OCI-LY1 (cell line): ENCODE results near the gene CABYR.

Experiments used
- H2AFZ ChIP-seq: fragments of 200-600 bp; sonication (generic), shearing (Covaris generic); 2 replicates; pipeline ENCODE4 v1.6.0; 2014; ENCODE audit warnings: antibody characterized with exemption, mild to moderate bottlenecking, low read length
- H3F3A ChIP-seq: fragments of 200-600 bp; sonication (generic), shearing (Covaris generic); 2 replicates; pipeline ENCODE4 v1.6.0; 2014; ENCODE audit warnings: mild to moderate bottlenecking, antibody characterized with exemption, low read length, moderate library complexity; ENCODE audit not compliant: insufficient read depth
- H3K27ac ChIP-seq: fragments of 200-600 bp; sonication (generic); 2 replicates; pipeline ENCODE4 v1.5.1; 2014; ENCODE audit warnings: low read length, mixed run types, mild to moderate bottlenecking, low read depth; ENCODE audit not compliant: poor library complexity, severe bottlenecking
- H3K27me3 ChIP-seq: fragments of 200-600 bp; sonication (generic); 2 replicates; pipeline ENCODE4 v1.6.0; 2014; ENCODE audit warnings: antibody characterized with exemption, mild to moderate bottlenecking, low read length, moderate library complexity; ENCODE audit not compliant: insufficient read depth
- H3K36me3 ChIP-seq: fragments of 200-600 bp; sonication (generic); 2 replicates; pipeline ENCODE4 v1.6.1; 2014; ENCODE audit warnings: mild to moderate bottlenecking, antibody characterized with exemption, low read length, moderate library complexity, mixed read lengths; ENCODE audit not compliant: insufficient read depth
- H3K4me1 ChIP-seq: fragments of 200-600 bp; sonication (generic); 2 replicates; pipeline ENCODE4 v1.5.1; 2014; ENCODE audit warnings: mild to moderate bottlenecking, low read length, moderate library complexity; ENCODE audit not compliant: insufficient read depth, severe bottlenecking
- H3K4me2 ChIP-seq: fragments of 200-600 bp; sonication (generic), shearing (Covaris generic); 2 replicates; pipeline ENCODE4 v1.6.1; 2014; ENCODE audit warnings: low read length
- H3K4me3 ChIP-seq: fragments of 200-600 bp; sonication (generic); 2 replicates; pipeline ENCODE4 v1.5.1; 2014; ENCODE audit warnings: low read length, low read depth, mild to moderate bottlenecking, mixed read lengths; ENCODE audit not compliant: poor library complexity, severe bottlenecking
- H3K79me2 ChIP-seq: fragments of 200-600 bp; shearing (Covaris generic); 2 replicates; pipeline ENCODE4 v1.6.1; 2016; ENCODE audit warnings: mixed run types, low read length, mixed read lengths; ENCODE audit not compliant: insufficient read depth
- H3K9ac ChIP-seq: fragments of 200-600 bp; sonication (generic), shearing (Covaris generic); 2 replicates; pipeline ENCODE4 v1.6.1; 2014; ENCODE audit warnings: mild to moderate bottlenecking, low read length, mixed read lengths
- H3K9me2 ChIP-seq: fragments of 200-600 bp; sonication (generic), shearing (Covaris generic); 2 replicates; pipeline ENCODE4 v1.6.1; 2014; ENCODE audit warnings: low read depth, mild to moderate bottlenecking, low read length, mixed read lengths
- H3K9me3 ChIP-seq: fragments of 200-600 bp; shearing (Covaris generic); 2 replicates; pipeline ENCODE4 v1.6.1; 2014; ENCODE audit warnings: low read length, mixed read lengths
- H4K20me1 ChIP-seq: fragments of 200-600 bp; sonication (generic), shearing (Covaris generic); 2 replicates; pipeline ENCODE4 v1.6.0; 2016; ENCODE audit warnings: mild to moderate bottlenecking, low read length; ENCODE audit not compliant: insufficient read depth
- CTCF ChIP-seq: fragments of 200-600 bp; sonication (generic), shearing (Covaris generic); IDR thresholded peaks from 2 replicates; pipeline ENCODE4 v1.5.1; 2017; ENCODE audit warnings: mild to moderate bottlenecking, antibody characterized with exemption, low read length, moderate library complexity, mixed read lengths
- EZH2 ChIP-seq: fragments of 200-600 bp; sonication (generic), shearing (Covaris generic); IDR thresholded peaks from 2 replicates; pipeline ENCODE4 v1.8.0; 2017; ENCODE audit warnings: borderline replicate concordance, mixed run types, mild to moderate bottlenecking, antibody characterized with exemption, low read length, moderate library complexity, mixed read lengths

Gene CABYR

DNA sequence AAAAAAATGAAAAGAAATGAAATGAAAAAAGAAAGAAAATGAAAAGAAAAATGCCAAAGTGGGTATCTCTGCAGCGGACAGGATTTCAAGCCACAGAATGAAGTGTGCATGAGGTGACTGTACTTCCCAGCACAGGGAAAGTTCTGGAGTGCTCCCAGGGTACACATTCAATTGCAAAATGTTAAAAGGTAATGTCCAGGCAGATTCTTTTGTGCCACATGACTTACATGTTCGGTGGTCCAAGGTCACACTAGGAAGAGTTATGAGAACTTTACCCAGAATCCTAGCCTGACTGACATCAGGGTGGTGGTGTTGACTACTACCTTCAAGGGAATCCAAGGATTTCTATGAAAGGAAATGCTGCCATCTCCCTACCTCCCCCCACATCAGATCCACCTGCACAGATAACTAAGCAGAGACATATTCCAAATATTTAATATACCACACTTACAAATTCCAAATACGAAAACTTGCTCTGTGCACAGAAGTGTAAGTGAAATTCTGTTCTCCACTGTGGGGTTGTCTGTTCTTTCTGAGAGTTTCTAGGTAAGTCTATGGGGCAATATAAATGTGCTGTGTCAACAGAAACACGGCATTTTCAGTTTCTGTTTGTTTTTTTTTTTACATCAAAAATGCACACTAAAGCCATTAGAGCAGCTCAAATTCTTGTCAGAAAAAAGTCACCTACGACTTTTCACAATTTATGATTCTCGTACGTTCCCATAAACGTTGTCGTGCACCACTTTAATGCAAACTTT is 56.6 kb downstream of the CABYR start:
- Histone ChIP-seq H3K4me2 (no peak overlapping the region), H3K27me3 (no peaks in the 10 kb centered on the region), H3K4me1 (no peaks in the 10 kb centered on the region), H3K79me2 (no peaks in the 10 kb centered on the region), H3F3A (no peaks in the 10 kb centered on the region), H3K36me3 (no peaks in the 10 kb centered on the region), H3K9me3 (no peaks in the 10 kb centered on the region), H3K4me3 (no peak overlapping the region), H2AFZ (no peak overlapping the region), H3K9me2 (no peaks in the 10 kb centered on the region), H3K9ac (no peak overlapping the region), H4K20me1 (no peaks in the 10 kb centered on the region), H3K27ac (no peak overlapping the region)
- TF ChIP-seq EZH2: no peak
- no peak for TF ChIP-seq CTCF

GRCh38 chr18:24196764-24197163 is 57.9 kb downstream of the CABYR start:
- no peak overlapping the region for H3K27ac ChIP-seq
- TF ChIP-seq EZH2 (no peak), CTCF (no peak)
- no peaks in the 10 kb centered on the region for H3K36me3 ChIP-seq
- H4K20me1 ChIP-seq: no peaks in the 10 kb centered on the region
- H2AFZ ChIP-seq: no peak overlapping the region
- no peak overlapping the region for H3K4me3 ChIP-seq
- no peak overlapping the region for H3K4me2 ChIP-seq
- no peaks in the 10 kb centered on the region for H3K27me3 ChIP-seq
- no peaks in the 10 kb centered on the region for H3F3A ChIP-seq
- H3K9me3 ChIP-seq: no peaks in the 10 kb centered on the region
- H3K9me2 ChIP-seq: no peaks in the 10 kb centered on the region
- H3K9ac ChIP-seq: no peak overlapping the region
- H3K4me1 ChIP-seq: no peaks in the 10 kb centered on the region
- no peaks in the 10 kb centered on the region for H3K79me2 ChIP-seq

GRCh38 chr18:24197412-24197811 is 58.5 kb downstream of the CABYR start:
- TF ChIP-seq CTCF (no peak), EZH2 (no peak)

More at GRCh38 chr18:24197412-24197811, 58.5 kb downstream of the CABYR start:
- H3K4me3 ChIP-seq: no peak overlapping the region
- H3K4me2 ChIP-seq: no peak overlapping the region
- H3K27ac ChIP-seq: no peak overlapping the region
- no peaks in the 10 kb centered on the region for H4K20me1 ChIP-seq
- H3K9me3 ChIP-seq: no peaks in the 10 kb centered on the region
- no peak overlapping the region for H3K9ac ChIP-seq
- no peaks in the 10 kb centered on the region for H3K79me2 ChIP-seq
- no peaks in the 10 kb centered on the region for H3K27me3 ChIP-seq
- H3F3A ChIP-seq: no peaks in the 10 kb centered on the region
- H3K9me2 ChIP-seq: no peaks in the 10 kb centered on the region
- no peaks in the 10 kb centered on the region for H3K36me3 ChIP-seq
- H2AFZ ChIP-seq: no peak overlapping the region
- H3K4me1 ChIP-seq: no peaks in the 10 kb centered on the region
